ENCODE results near the gene LRRC75A. TPM values are rescaled to one million over a fixed set of nuclear protein-coding genes. Genes with fewer than 3 reads are reported as not detected.

LRRC75A gene
- total and polyA plus RNA-seq, 2 donors (not counting 1 experiment from before 2014, with no cell fraction given): 2.0 to 3.4 TPM

DNA sequence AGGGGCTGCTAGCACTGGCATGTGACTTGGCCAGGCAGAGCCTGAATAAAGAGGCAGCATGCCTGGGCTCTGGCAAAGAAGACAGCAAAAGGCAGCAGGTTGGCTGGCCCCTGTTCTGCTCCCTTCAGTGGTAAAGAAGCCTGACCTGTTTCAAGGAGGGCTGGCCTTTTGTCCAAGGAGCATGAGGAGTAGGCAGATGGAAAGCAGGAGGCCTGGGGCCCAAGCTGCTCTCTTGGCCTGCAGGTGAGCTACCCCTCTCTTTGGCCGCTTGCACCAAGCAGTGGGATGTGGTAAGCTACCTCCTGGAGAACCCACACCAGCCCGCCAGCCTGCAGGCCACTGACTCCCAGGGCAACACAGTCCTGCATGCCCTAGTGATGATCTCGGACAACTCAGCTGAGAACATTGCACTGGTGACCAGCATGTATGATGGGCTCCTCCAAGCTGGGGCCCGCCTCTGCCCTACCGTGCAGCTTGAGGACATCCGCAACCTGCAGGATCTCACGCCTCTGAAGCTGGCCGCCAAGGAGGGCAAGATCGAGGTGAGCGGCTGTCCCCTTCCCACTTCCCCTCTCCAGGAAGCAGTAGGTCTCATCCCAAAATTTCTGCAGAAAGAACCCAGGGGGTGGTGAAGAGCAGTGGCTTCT is 68.6 kb downstream of the LRRC75A start:
- Mint-ChIP-seq H3K9me3 (ENCODE audit: insufficient read depth) (no peaks in the 10 kb centered on the region), H3K4me3 (no peak overlapping the region), H3K27me3 (no peaks in the 10 kb centered on the region), H3K27ac (no peak overlapping the region), H3K4me1 (peaks cover 17% of the 10 kb centered on the region)
- intact Hi-C loops (cut with micrococcal nuclease): no loop called here
- POLR2A ChIA-PET: no interaction called here
- Histone ChIP-seq H3K27me3 (replicated peaks in 1 of 4; ENCODE audit: control extremely low read depth in 1 of 4, control insufficient read depth in 3 of 4, insufficient read depth in 4 of 4, low read length in 3 of 4) (no peaks in the 10 kb centered on the region), H4K20me1 (ENCODE audit: control insufficient read depth, insufficient read depth, low read length, poor library complexity, severe bottlenecking) (peaks cover 22% of the 10 kb centered on the region), H3K9ac (ENCODE audit: low read length) (no peak overlapping the region), H2AFZ (ENCODE audit: insufficient read depth, low read depth, low read length, poor library complexity, severe bottlenecking) (no peak overlapping the region), H3K4me1 (ENCODE audit: control insufficient read depth in 2 of 2, insufficient read depth in 2 of 2, low read length in 2 of 2) (peaks cover 12 to 19% of the 10 kb centered on the region in 2 donors), H3K79me2 (ENCODE audit: control insufficient read depth, insufficient read depth, low read length) (peaks cover 26% of the 10 kb centered on the region), H3K36me3 (replicated peaks in 1 of 2; ENCODE audit: control extremely low read depth in 1 of 2, control insufficient read depth in 1 of 2, extremely low read depth in 1 of 2, insufficient read depth in 2 of 2, low read length in 1 of 2) (peaks cover 2 to 75% of the 10 kb centered on the region in 2 experiments), H3K27ac (ENCODE audit: low read length in 2 of 2) (no peak overlapping the region), H3K4me2 (replicated peaks; ENCODE audit: low read depth, low read length, poor library complexity, severe bottlenecking) (no peak overlapping the region), H3K9me3 (ENCODE audit: control extremely low read depth in 1 of 3, control insufficient read depth in 2 of 3, insufficient read depth in 1 of 3, low read length in 2 of 3) (no peaks in the 10 kb centered on the region), H3K4me3 (ENCODE audit: control extremely low read depth in 1 of 5, extremely low read depth in 1 of 5, insufficient read depth in 1 of 5, low read depth in 2 of 5, low read length in 4 of 5) (no peak overlapping the region)
- ATAC-seq (ENCODE audit: low read depth): no peak
- no peak for TF ChIP-seq EZH2 (IDR thresholded peaks at IDR 0.05; ENCODE audit: borderline replicate concordance, insufficient read depth, low read depth, low read length, poor library complexity, severe bottlenecking)
- TF ChIP-seq, protein P1, sequence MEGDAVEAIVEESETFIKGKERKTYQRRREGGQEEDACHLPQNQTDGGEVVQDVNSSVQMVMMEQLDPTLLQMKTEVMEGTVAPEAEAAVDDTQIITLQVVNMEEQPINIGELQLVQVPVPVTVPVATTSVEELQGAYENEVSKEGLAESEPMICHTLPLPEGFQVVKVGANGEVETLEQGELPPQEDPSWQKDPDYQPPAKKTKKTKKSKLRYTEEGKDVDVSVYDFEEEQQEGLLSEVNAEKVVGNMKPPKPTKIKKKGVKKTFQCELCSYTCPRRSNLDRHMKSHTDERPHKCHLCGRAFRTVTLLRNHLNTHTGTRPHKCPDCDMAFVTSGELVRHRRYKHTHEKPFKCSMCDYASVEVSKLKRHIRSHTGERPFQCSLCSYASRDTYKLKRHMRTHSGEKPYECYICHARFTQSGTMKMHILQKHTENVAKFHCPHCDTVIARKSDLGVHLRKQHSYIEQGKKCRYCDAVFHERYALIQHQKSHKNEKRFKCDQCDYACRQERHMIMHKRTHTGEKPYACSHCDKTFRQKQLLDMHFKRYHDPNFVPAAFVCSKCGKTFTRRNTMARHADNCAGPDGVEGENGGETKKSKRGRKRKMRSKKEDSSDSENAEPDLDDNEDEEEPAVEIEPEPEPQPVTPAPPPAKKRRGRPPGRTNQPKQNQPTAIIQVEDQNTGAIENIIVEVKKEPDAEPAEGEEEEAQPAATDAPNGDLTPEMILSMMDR (IDR thresholded peaks at IDR 0.05): no peak
- DNase-seq: no peak
- 97% methylated on average over 3 of the region's 10 CpGs for WGBS (ENCODE audit: insufficient coverage)
- CTCF ChIA-PET: interaction anchor here (0.7 kb wide), 1 partner anchor 165 kb away, joined by 3 read pairs; no protein-coding TSS in a partner anchor

DNA sequence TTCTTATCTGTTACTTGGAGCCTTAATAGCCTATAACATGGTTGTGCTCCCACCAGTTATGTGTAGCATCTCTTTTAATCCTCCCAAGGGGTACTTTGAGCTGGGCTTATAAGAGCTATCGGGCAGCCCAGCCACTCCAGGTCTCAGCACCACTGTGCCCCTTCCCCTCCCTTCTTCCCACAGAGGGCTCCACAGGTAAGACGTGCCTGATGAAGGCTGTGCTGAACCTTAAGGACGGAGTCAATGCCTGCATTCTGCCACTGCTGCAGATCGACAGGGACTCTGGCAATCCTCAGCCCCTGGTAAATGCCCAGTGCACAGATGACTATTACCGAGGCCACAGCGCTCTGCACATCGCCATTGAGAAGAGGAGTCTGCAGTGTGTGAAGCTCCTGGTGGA is 69.6 kb downstream of the LRRC75A start:
- Mint-ChIP-seq H3K27me3 (no peaks in the 10 kb centered on the region), H3K27ac (no peak overlapping the region), H3K4me3 (no peak overlapping the region), H3K9me3 (ENCODE audit: insufficient read depth) (no peaks in the 10 kb centered on the region), H3K4me1 (peaks cover 22% of the 10 kb centered on the region)
- ChIA-PET POLR2A (interaction anchor here (0.5 kb wide), 1 partner anchor 110 kb away, joined by 3 read pairs; no protein-coding TSS in a partner anchor), CTCF (interaction anchor here (1.0 kb wide), 1 partner anchor 59 kb away, joined by 3 read pairs; no protein-coding TSS in a partner anchor)
- WGBS (ENCODE audit: insufficient coverage): 97% methylated on average over 7 of the region's 7 CpGs
- Histone ChIP-seq H3K27ac (ENCODE audit: low read length in 2 of 2) (no peak overlapping the region), H3K9me3 (ENCODE audit: control extremely low read depth in 1 of 3, control insufficient read depth in 2 of 3, insufficient read depth in 1 of 3, low read length in 2 of 3) (no peaks in the 10 kb centered on the region), H2AFZ (ENCODE audit: insufficient read depth, low read depth, low read length, poor library complexity, severe bottlenecking) (no peak overlapping the region), H3K4me3 (ENCODE audit: control extremely low read depth in 1 of 5, extremely low read depth in 1 of 5, insufficient read depth in 1 of 5, low read depth in 2 of 5, low read length in 4 of 5) (no peak overlapping the region), H3K36me3 (replicated peaks in 1 of 2; ENCODE audit: control extremely low read depth in 1 of 2, control insufficient read depth in 1 of 2, extremely low read depth in 1 of 2, insufficient read depth in 2 of 2, low read length in 1 of 2) (peaks cover 2 to 77% of the 10 kb centered on the region in 2 experiments), H3K4me2 (replicated peaks; ENCODE audit: low read depth, low read length, poor library complexity, severe bottlenecking) (no peak overlapping the region), H3K79me2 (ENCODE audit: control insufficient read depth, insufficient read depth, low read length) (peaks cover 35% of the 10 kb centered on the region), H3K9ac (ENCODE audit: low read length) (no peak overlapping the region), H3K27me3 (replicated peaks in 1 of 4; ENCODE audit: control extremely low read depth in 1 of 4, control insufficient read depth in 3 of 4, insufficient read depth in 4 of 4, low read length in 3 of 4) (no peaks in the 10 kb centered on the region), H3K4me1 (ENCODE audit: control insufficient read depth in 2 of 2, insufficient read depth in 2 of 2, low read length in 2 of 2) (peaks cover 12 to 26% of the 10 kb centered on the region in 2 donors), H4K20me1 (ENCODE audit: control insufficient read depth, insufficient read depth, low read length, poor library complexity, severe bottlenecking) (peaks cover 30% of the 10 kb centered on the region)
- no peak for ATAC-seq (ENCODE audit: low read depth)
- no peak for TF ChIP-seq EZH2 (IDR thresholded peaks at IDR 0.05; ENCODE audit: borderline replicate concordance, insufficient read depth, low read depth, low read length, poor library complexity, severe bottlenecking)
- TF ChIP-seq, protein P1 (IDR thresholded peaks at IDR 0.05): no peak
- DNase-seq: no peak
- intact Hi-C loops (cut with micrococcal nuclease): no loop called here

Data from B cell (primary cell).